Effector memory CD8-positive, alpha-beta T cell (primary cell): ENCODE data around the gene LIX1L.
A peak's percentile ranks its signal among the peaks of the same experiment; 100 is the strongest.
"Not testable (repeated sequence)": the region's sequence is repeated elsewhere in the genome, so short reads cannot be mapped to it uniquely, and the experiment has no call there.

ENCODE experiments used
- ATAC-seq: fragments of 150-1000 bp; cut with Tn5 transposase; replicated peaks from 2 replicates; pipeline ENCODE4 v1.10.0; 2021; ENCODE audit warnings: mild to moderate bottlenecking, moderate library complexity
- DNase-seq, 3 experiments: peaks; one replicate each; pipeline ENCODE4 v3.0.0; 2021
- H3K27ac Mint-ChIP-seq, 2 donors: one replicate each; pipeline ENCODE4 v1.8.0; 2022; ENCODE audit warnings: mild to moderate bottlenecking in 2 of 2, mixed read lengths in 2 of 2, moderate library complexity in 2 of 2
- H3K27me3 Mint-ChIP-seq, 2 donors: one replicate each; pipeline ENCODE4 v1.8.0; 2022; ENCODE audit warnings: mixed read lengths in 2 of 2
- H3K36me3 Mint-ChIP-seq: one replicate; pipeline ENCODE4 v1.8.0; 2022; ENCODE audit warnings: mild to moderate bottlenecking, moderate library complexity, mixed read lengths; ENCODE audit not compliant: insufficient read depth
- H3K4me1 Mint-ChIP-seq, 2 donors: one replicate each; pipeline ENCODE4 v1.8.0; 2022; ENCODE audit warnings: low read depth in 2 of 2, mixed read lengths in 2 of 2
- H3K4me3 Mint-ChIP-seq, 2 donors: one replicate each; pipeline ENCODE4 v1.8.0; 2022; ENCODE audit warnings: mild to moderate bottlenecking in 2 of 2, mixed read lengths in 2 of 2, moderate library complexity in 2 of 2
- H3K9me3 Mint-ChIP-seq, 2 donors: one replicate each; pipeline ENCODE4 v1.8.0; 2022; ENCODE audit warnings: mixed read lengths in 2 of 2

The LIX1L gene

DNA sequence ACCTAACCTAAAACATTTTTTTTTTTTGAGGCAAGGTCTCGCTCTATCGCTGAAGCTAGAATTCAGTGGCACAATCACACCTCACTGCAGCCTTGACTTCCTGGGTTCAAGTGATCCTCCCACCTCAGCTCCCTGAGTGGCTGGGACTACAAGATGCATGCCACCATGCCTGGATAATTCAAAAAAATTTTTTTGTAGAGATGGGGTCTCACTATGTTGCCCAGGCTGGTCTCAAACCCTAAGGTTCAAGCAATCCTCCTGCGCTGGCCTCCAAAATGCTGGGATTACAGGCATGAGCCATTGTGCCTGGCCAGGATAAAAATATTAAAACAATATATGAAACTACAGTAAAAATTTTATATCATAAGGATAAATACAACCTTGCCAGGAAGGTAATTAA, 4.9 kb downstream of the LIX1L start:
- no peak for ATAC-seq
- Mint-ChIP-seq H3K4me1 (peaks cover 52 to 64% of the 10 kb centered on the region in 2 donors), H3K4me3 (peak overlapping the region in 1 of 2 donors; percentile 34), H3K27me3 (no peaks in the 10 kb centered on the region), H3K27ac (peak overlapping the region in 1 of 2 donors; percentile 71), H3K36me3 (peaks cover 13% of the 10 kb centered on the region), H3K9me3 (no peaks in the 10 kb centered on the region)
- no peak for DNase-seq

DNA sequence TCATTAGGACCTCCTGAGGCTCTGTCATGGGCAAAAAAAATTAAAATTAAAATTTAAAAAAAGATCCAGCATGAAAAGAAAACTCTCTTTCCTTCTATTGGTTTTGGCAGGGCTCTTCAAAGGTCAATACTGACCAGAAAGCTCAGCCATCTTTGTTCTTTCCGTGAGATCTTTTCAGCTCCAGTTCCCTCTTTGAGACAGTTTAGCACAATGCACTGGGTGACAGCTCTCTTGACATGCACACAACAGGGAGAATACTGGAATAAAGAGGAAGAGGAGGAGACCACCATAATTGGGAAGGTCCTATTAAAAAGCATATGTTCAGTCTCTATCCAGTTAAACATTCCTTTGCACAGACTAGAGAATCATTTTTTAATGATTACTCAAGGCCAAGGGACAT, 6.3 kb downstream of the LIX1L start:
- Mint-ChIP-seq H3K4me1 (peaks cover 45 to 56% of the 10 kb centered on the region in 2 donors), H3K27ac (peak overlapping the region; percentile 6 to 67), H3K9me3 (no peaks in the 10 kb centered on the region), H3K4me3 (no peak overlapping the region), H3K27me3 (no peaks in the 10 kb centered on the region), H3K36me3 (peaks cover 10% of the 10 kb centered on the region)
- DNase-seq: no peak
- ATAC-seq: no peak

DNA sequence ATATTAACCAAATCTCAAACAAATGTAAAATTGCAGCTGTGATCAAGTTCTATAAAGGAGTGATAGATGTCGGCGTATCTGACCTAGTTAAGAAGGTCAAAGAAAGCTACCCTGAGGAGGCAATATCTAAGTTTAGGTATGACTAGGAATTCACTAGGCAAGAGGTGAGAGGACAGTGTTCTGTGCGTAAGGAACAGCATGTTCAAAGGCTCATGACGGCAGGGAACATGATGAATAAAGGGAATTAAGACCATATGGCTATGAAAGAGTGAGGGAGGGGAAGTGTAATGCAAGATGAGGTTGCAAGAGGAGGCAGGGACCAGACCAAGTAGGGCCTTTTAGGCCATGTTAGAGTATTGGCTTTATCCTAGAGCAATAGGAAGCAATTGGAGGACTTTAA, 8.6 kb downstream of the LIX1L start:
- peaks cover 31 to 39% of the 10 kb centered on the region in 2 donors for H3K4me1 Mint-ChIP-seq
- H3K4me3 Mint-ChIP-seq: no peak overlapping the region
- peaks cover 26% of the 10 kb centered on the region for H3K36me3 Mint-ChIP-seq
- no peaks in the 10 kb centered on the region for H3K9me3 Mint-ChIP-seq
- no peaks in the 10 kb centered on the region for H3K27me3 Mint-ChIP-seq
- no peak for DNase-seq
- ATAC-seq: no peak
- H3K27ac Mint-ChIP-seq: peak overlapping the region; percentile 6 to 45

DNA sequence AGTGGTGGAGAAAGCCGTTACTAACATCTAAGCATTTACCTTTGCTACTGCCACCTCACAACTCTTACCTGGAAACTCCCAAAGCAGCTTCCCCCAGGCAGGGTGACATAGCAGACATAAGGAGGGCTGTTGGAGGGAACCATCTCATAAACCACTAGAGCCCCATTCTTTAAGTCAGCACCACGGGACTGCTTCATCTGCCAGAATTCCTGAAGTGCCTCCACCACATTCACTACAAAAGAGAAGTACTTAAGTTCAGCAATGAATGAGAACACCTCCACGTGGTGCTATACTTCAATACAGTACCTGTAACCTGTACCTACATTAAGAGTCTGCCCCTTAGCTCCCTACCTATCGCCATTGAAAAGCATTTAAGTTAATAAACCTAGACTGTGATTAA, 10.3 kb downstream of the LIX1L start:
- Mint-ChIP-seq H3K4me1 (peaks cover 26 to 28% of the 10 kb centered on the region in 2 donors), H3K4me3 (no peak overlapping the region), H3K27me3 (no peaks in the 10 kb centered on the region), H3K9me3 (no peaks in the 10 kb centered on the region), H3K27ac (peak overlapping the region; percentile 20 to 50), H3K36me3 (peaks cover 28% of the 10 kb centered on the region)
- no peak for ATAC-seq
- DNase-seq: no peak

DNA sequence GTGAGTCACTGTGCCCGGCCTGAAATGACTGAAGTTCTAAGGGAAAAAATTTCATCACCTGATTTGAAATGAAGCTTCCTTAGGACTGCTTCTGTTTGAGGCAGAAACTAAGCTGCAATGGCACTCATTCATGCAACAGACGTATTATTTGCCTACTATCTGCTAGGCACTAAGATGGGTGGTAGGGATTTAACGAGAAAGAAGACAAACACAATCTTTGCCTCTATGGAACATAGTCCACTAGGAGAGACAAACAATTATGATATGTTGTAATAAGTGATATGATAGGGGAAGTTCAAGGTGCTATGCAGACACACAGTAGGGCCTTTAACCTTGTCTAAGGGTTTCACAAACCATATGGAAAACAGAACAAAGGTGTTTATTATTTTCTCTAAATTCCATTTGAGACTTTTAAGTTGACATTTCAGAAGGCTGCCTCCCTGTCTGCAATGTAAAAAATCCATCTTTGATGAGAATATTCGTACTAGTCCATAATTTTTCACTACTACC, 11.3 kb downstream of the LIX1L start:
- H3K4me1 Mint-ChIP-seq: peaks cover 20 to 22% of the 10 kb centered on the region in 2 donors
- H3K36me3 Mint-ChIP-seq: peaks cover 36% of the 10 kb centered on the region
- H3K27me3 Mint-ChIP-seq: no peaks in the 10 kb centered on the region
- no peak overlapping the region for H3K27ac Mint-ChIP-seq
- H3K9me3 Mint-ChIP-seq: no peaks in the 10 kb centered on the region
- DNase-seq: no peak
- H3K4me3 Mint-ChIP-seq: no peak overlapping the region
- ATAC-seq: no peak

DNA sequence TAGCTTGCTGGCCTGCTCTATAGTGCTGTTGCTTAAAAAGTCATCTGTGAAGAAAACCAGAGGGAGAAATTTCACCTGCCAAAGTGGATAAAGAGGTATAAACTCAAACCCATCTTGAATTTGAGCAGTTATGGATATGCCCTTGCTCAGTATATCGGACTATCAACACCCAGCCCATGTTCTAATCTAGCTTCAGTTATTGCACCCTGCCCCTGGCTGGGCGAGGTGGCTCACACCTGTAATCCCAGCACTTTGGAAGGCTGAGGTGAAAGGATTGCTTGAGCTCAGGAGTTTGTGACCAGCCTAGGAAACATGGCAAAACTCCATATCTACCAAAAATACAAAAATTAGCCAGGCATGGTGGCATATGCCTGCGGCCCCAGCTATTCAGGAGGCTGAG, 13.3 kb downstream of the LIX1L start:
- Mint-ChIP-seq H3K27me3 (no peaks in the 10 kb centered on the region), H3K36me3 (peaks cover 55% of the 10 kb centered on the region), H3K9me3 (no peaks in the 10 kb centered on the region), H3K4me1 (peaks cover 9 to 12% of the 10 kb centered on the region in 2 donors), H3K27ac (peak overlapping the region; percentile 49 to 54), H3K4me3 (no peak overlapping the region)
- DNase-seq: no peak
- ATAC-seq: no peak

DNA sequence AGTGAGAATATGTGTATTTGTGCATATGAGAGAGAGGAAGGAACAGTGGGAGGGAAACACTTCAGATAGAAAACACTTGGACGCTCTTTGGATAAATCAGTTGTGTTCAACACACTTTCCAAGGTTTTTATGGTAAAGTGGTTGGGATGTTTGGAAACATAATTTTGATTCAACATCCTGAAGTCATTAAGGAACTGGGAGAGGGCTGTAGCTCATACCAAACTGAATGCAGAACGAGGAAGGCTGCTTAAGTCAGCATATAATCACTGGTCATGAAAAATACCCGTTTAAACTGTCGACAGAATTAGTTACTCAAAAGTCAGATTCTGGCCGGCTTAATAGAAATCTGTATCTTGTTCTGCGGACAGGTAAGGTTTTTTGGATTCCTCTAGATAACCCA, 14.9 kb downstream of the LIX1L start:
- no peak for ATAC-seq
- no peak for DNase-seq
- peaks cover 2 to 3% of the 10 kb centered on the region in 2 donors for H3K4me1 Mint-ChIP-seq
- H3K27me3 Mint-ChIP-seq: no peaks in the 10 kb centered on the region
- peak overlapping the region in 1 of 2 donors; percentile 35 for H3K27ac Mint-ChIP-seq
- no peaks in the 10 kb centered on the region for H3K9me3 Mint-ChIP-seq
- peaks cover 68% of the 10 kb centered on the region for H3K36me3 Mint-ChIP-seq
- no peak overlapping the region for H3K4me3 Mint-ChIP-seq

DNA sequence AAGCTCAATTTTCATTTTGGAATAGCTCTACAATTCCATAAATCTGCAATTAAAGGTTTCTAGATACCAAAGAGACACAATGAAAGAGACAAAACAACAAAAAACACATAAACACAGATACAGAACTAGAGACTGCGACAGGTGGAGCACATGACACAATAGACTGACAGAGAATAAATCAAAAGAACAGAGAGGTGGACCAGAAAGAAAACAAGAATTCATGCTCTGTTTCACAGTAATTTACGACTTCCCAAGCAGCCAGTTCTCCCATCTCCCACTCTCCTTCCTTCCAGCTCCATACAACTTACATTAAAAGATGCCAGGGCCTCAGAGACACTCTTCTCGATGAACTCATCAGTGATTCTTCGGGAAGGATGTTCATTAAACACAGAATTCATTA, 15.4 kb downstream of the LIX1L start:
- Mint-ChIP-seq H3K4me3 (no peak overlapping the region), H3K27me3 (no peaks in the 10 kb centered on the region), H3K9me3 (no peaks in the 10 kb centered on the region), H3K36me3 (peaks cover 73% of the 10 kb centered on the region), H3K4me1 (peaks cover 2 to 3% of the 10 kb centered on the region in 2 donors), H3K27ac (peak overlapping the region in 1 of 2 donors; percentile 35)
- no peak for ATAC-seq
- no peak for DNase-seq

DNA sequence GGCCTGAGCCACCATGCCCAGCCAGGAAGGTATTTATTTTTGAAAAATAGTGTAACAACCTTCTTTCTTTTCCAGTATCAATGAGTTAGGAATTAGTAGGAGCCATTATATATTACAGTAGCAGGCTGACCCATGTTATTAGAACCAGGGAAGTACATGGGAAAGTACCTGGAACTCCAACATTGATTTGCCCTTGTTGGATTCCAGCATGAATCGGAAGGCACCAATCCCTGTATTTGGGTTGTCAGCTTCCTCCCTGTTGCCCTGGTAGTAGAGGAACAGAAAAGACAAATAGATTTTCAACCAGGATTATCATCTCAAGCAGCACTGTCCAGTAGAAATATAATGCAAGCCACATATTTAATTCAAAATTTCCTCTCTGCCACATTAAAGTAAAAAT, 20.4 kb downstream of the LIX1L start:
- Mint-ChIP-seq H3K4me3 (no peak overlapping the region), H3K36me3 (peaks cover 67% of the 10 kb centered on the region), H3K9me3 (no peaks in the 10 kb centered on the region), H3K4me1 (peaks cover 10 to 16% of the 10 kb centered on the region in 2 donors), H3K27me3 (no peaks in the 10 kb centered on the region), H3K27ac (peak overlapping the region in 1 of 2 donors; percentile 0)
- ATAC-seq (no peak), DNase-seq (no peak)

DNA sequence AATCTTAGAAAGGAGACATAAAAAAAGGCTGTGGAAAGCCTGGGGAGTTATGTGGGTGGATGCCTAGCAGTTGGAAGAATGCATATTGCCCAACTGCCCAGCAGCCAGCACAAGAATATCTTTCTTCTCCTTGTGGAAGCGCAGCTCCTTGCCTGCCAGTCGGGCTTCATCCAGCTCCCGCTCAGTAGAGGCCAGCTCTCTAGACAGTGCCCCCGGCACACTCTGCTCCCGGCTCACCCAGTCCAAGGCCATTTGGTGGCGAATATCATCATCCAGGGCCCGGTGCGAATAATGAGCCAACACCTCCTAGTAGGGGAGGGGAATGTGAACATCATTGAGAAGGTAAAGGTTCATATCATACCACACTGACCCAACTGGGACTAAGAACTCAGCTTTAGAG, 21.6 kb downstream of the LIX1L start:
- no peak for ATAC-seq
- no peak overlapping the region for H3K27ac Mint-ChIP-seq
- no peaks in the 10 kb centered on the region for H3K27me3 Mint-ChIP-seq
- H3K36me3 Mint-ChIP-seq: peaks cover 55% of the 10 kb centered on the region
- no peak for DNase-seq
- peaks cover 16 to 25% of the 10 kb centered on the region in 2 donors for H3K4me1 Mint-ChIP-seq
- H3K9me3 Mint-ChIP-seq: no peaks in the 10 kb centered on the region
- H3K4me3 Mint-ChIP-seq: no peak overlapping the region

DNA sequence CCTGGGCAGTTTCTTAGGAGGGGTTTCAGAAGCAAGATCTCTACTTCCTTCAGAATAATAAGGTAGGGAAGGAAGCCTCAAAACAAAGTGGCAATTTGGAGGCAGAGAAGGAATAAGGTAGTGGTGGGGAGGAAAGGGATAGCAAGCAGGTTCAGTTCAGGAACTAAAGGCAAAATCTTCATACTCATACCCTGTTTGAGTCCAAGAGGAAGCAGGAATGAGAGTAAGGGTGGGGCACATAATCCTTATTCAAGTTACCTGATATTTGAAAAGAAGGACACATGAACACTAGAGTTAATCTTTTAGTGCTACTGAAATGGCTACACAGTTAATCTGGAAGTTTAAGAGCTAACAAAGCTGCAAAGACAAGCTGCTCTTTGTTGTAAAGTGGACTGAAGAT, 22.1 kb downstream of the LIX1L start:
- ATAC-seq (no peak), DNase-seq (no peak)
- no peaks in the 10 kb centered on the region for H3K27me3 Mint-ChIP-seq
- H3K27ac Mint-ChIP-seq: no peak overlapping the region
- no peak overlapping the region for H3K4me3 Mint-ChIP-seq
- peaks cover 50% of the 10 kb centered on the region for H3K36me3 Mint-ChIP-seq
- H3K9me3 Mint-ChIP-seq: no peaks in the 10 kb centered on the region
- peaks cover 18 to 27% of the 10 kb centered on the region in 2 donors for H3K4me1 Mint-ChIP-seq

DNA sequence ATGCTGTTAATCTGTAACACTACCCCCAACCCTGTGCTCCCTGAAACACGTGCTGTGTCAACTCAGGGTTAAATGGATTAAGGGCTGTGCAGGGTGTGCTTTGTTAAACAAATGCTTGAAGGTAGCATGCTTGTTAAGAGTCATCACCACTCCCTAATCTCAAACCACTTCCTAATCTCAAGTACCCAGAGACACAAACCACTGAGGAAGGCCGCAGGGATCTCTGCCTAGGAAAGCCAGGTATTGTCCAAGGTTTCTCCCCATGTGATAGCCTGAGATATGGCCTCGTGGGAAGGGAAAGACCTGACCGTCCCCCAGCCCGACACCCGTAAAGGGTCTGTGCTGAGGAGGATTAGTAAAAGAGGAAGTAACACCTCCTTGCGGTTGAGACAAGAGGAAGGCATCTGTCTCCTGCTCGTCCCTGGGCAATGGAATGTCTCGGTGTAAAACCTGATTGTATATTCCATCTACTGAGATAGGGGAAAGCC, 25.3 kb downstream of the LIX1L start:
- DNase-seq (peak; percentile 11 to 37 (median 12)), ATAC-seq (peak; percentile 55)
- Mint-ChIP-seq H3K27ac (peak overlapping the region; percentile 91), H3K36me3 (peaks cover 34% of the 10 kb centered on the region), H3K4me3 (peak overlapping the region; percentile 50 to 74), H3K4me1 (peaks cover 25 to 33% of the 10 kb centered on the region in 2 donors)
- H3K9me3 Mint-ChIP-seq, H3K27me3 Mint-ChIP-seq: not testable (repeated sequence)

DNA sequence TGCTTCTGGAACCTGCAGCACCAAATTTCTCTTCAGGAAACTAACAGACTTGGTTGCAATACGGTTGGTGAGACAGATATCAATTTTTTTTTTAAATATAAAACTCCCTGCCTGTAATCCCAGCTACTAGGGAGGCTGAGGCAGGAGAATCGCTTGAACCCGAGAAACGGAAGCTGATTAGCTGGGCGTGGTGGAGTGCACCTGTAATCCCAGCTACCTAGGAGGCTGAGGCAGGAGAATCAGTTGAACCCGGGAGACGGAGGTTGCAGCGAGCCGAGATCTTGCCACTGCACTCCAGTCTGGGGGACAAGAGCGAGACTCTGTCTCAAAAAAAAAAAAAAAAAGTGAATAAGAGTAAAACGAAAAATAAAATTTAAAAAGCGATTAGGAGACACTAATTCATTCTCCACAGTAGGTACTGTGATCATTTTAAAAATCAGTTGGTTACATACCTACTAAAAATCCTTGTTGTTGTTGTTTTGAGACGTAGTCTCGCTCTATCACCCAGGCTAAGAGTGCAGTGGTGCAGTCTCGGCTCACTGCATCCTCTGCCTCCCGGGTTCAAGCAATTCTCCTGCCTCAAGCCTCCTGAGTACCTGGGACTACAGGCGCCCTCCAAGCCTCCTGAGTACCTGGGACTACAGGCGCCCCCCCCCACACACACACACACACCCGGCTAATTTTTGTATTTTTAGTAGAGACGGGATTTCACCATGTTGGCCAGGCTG, 29.7 kb downstream of the LIX1L start:
- Mint-ChIP-seq H3K4me3 (no peak overlapping the region), H3K27me3 (no peaks in the 10 kb centered on the region), H3K36me3 (peaks cover 27% of the 10 kb centered on the region), H3K4me1 (peaks cover 24 to 27% of the 10 kb centered on the region in 2 donors), H3K27ac (peak overlapping the region in 1 of 2 donors; percentile 72), H3K9me3 (no peaks in the 10 kb centered on the region)
- ATAC-seq: no peak
- DNase-seq: no peak
